Mesendoderm (in vitro differentiated cells): ENCODE results near the gene KRTCAP2.
"Not testable (repeated sequence)": the region's sequence is repeated elsewhere in the genome, so short reads cannot be mapped to it uniquely, and the experiment has no call there.

Source experiments
- DNase-seq: peaks from one replicate; pipeline ENCODE4 v3.0.0; 2013
- H2AK5ac ChIP-seq: 2 replicates; pipeline ENCODE4 v1.6.1; 2013; ENCODE audit warnings: low read length, inconsistent platforms
- H2BK120ac ChIP-seq: 2 replicates; pipeline ENCODE4 v1.6.1; 2013; ENCODE audit warnings: low read depth, mild to moderate bottlenecking, low read length, moderate library complexity, mixed read lengths
- H2BK15ac ChIP-seq: replicated peaks from 2 replicates; pipeline ENCODE4 v1.6.1; 2013; ENCODE audit warnings: low read depth, mild to moderate bottlenecking, moderate library complexity
- H2BK5ac ChIP-seq: 2 replicates; pipeline ENCODE4 v1.6.1; 2013; ENCODE audit warnings: low read length, inconsistent platforms
- H3K18ac ChIP-seq: 2 replicates; pipeline ENCODE4 v1.6.1; 2013; ENCODE audit warnings: mild to moderate bottlenecking, low read length, mixed read lengths
- H3K23ac ChIP-seq: one replicate; pipeline ENCODE4 v1.6.1; 2013; ENCODE audit warnings: low read length
- H3K27ac ChIP-seq: 2 replicates; pipeline ENCODE4 v1.5.1; 2013; ENCODE audit warnings: low read depth, mild to moderate bottlenecking, inconsistent platforms, low read length, moderate library complexity
- H3K27me3 ChIP-seq: 2 replicates; pipeline ENCODE4 v1.6.1; 2013; ENCODE audit warnings: low read length, control low read depth, mild to moderate bottlenecking, inconsistent platforms; ENCODE audit not compliant: insufficient read depth, poor library complexity
- H3K36me3 ChIP-seq: 2 replicates; pipeline ENCODE4 v1.6.1; 2013; ENCODE audit warnings: low read length, inconsistent platforms; ENCODE audit not compliant: control insufficient read depth, insufficient read depth
- H3K4ac ChIP-seq: one replicate; pipeline ENCODE4 v1.6.1; 2013; ENCODE audit warnings: low read depth, mild to moderate bottlenecking, low read length, moderate library complexity
- H3K4me1 ChIP-seq: 2 replicates; pipeline ENCODE4 v1.6.1; 2013; ENCODE audit warnings: low read depth, low read length, inconsistent platforms; ENCODE audit not compliant: control insufficient read depth
- H3K4me2 ChIP-seq: 2 replicates; pipeline ENCODE4 v1.6.1; 2013; ENCODE audit warnings: low read length
- H3K4me3 ChIP-seq: 2 replicates; pipeline ENCODE4 v1.5.1; 2013; ENCODE audit warnings: mild to moderate bottlenecking, low read length
- H3K56ac ChIP-seq: one replicate; pipeline ENCODE4 v1.6.1; 2013; ENCODE audit warnings: low read length
- H3K79me1 ChIP-seq: 2 replicates; pipeline ENCODE4 v1.6.1; 2013; ENCODE audit warnings: low read length, inconsistent platforms
- H3K79me2 ChIP-seq: 2 replicates; pipeline ENCODE4 v1.6.1; 2013; ENCODE audit warnings: mild to moderate bottlenecking, low read length; ENCODE audit not compliant: control insufficient read depth, insufficient read depth
- H3K9ac ChIP-seq: 2 replicates; pipeline ENCODE4 v1.6.1; 2013; ENCODE audit warnings: low read length, inconsistent platforms
- H4K5ac ChIP-seq: one replicate; pipeline ENCODE4 v1.6.1; 2013; ENCODE audit warnings: low read length
- H4K8ac ChIP-seq: one replicate; pipeline ENCODE4 v1.6.1; 2013; ENCODE audit warnings: low read depth, mild to moderate bottlenecking, control low read depth, low read length, moderate library complexity
- WGBS: extraction: QIAGEN DNeasy Blood & Tissue Kit; methylation state at CpG from one replicate; pipeline ENCODE4 v1.1.7; 2013; ENCODE audit warnings: low lambda C conversion rate, missing lambda C conversion rate; ENCODE audit not compliant: insufficient coverage; ENCODE audit errors: extremely low coverage; 5-methylcytosine and 5-hydroxymethylcytosine counted together

KRTCAP2 gene

GRCh38 chr1:155196893-155197638 is 24.0 kb upstream of the KRTCAP2 start:
- DNase-seq = no peak
- Histone ChIP-seq H3K56ac (peak overlapping the region; percentile 45), H3K79me1 (no peaks in the 10 kb centered on the region), H3K27ac (no peak overlapping the region), H3K27me3 (no peaks in the 10 kb centered on the region), H3K4me3 (no peak overlapping the region), H2AK5ac (no peak overlapping the region), H3K9ac (peak overlapping the region; percentile 4), H4K8ac (no peak overlapping the region), H3K18ac (no peak overlapping the region), H3K79me2 (peaks cover 13% of the 10 kb centered on the region), H3K36me3 (peaks cover 1% of the 10 kb centered on the region), H2BK120ac (no peak overlapping the region), H4K5ac (no peak overlapping the region), H3K4me2 (no peak overlapping the region), H2BK15ac (no peak overlapping the region), H3K23ac (no peak overlapping the region), H3K4ac (no peak overlapping the region), H2BK5ac (no peak overlapping the region), H3K4me1 (peaks cover 5% of the 10 kb centered on the region)
- no CpG with 5 or more reads among the region's 20 CpGs for WGBS

DNA sequence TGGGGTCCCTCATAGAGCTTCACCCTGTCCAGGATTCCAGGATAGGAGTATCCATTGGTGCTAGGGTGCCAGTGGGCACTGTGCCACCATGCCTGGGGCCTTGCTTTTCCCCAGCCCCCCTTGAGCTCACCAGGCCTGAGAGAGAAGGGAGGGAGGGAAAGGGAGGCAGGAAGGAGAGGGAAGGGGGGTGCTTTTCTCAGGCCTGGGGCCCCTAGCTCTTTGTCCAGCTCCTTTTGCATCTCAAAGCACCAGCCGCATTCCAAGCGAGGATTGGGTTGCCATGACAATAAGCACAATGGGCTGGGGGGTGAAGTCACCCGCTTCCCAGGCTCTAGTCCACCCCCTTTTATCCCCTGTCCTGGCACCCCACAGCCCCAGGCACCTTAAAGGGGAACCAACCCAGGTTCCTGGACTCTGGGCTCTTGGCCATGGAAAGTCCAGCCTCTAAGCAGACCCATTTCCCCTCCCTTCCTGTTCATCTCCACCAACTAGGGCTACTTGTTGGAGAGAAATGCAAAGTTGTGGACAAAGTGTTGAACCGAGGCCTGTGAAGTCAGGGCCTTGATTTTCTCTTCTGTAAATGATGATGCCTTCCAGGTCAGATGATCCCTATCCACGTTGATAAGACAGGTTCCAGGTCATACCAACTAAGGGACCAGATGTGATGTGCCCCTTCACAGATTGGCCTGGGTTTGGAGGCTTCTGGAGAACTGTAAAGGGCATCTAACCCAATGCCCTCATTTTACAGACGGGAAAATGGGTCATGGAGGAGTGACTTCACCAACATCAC is 23.2 kb upstream of the KRTCAP2 start:
- H3K79me2 ChIP-seq = peaks cover 13% of the 10 kb centered on the region
- H3K79me1 ChIP-seq = no peaks in the 10 kb centered on the region
- peaks cover 5% of the 10 kb centered on the region for H3K4me1 ChIP-seq
- DNase-seq = peak; percentile 93
- no peak overlapping the region for H2AK5ac ChIP-seq
- no peak overlapping the region for H3K4ac ChIP-seq
- no peak overlapping the region for H4K8ac ChIP-seq
- no peak overlapping the region for H2BK5ac ChIP-seq
- peak overlapping the region; percentile 65 for H3K56ac ChIP-seq
- peak overlapping the region; percentile 57 for H3K4me2 ChIP-seq
- H2BK120ac ChIP-seq = no peak overlapping the region
- no peak overlapping the region for H3K4me3 ChIP-seq
- H3K9ac ChIP-seq = peak overlapping the region; percentile 57
- no peak overlapping the region for H3K18ac ChIP-seq
- H3K36me3 ChIP-seq = peaks cover 1% of the 10 kb centered on the region
- no peak overlapping the region for H2BK15ac ChIP-seq
- WGBS = no CpG with 5 or more reads among the region's 6 CpGs
- peak overlapping the region; percentile 30 for H3K27ac ChIP-seq
- no peaks in the 10 kb centered on the region for H3K27me3 ChIP-seq
- no peak overlapping the region for H4K5ac ChIP-seq
- no peak overlapping the region for H3K23ac ChIP-seq

DNA sequence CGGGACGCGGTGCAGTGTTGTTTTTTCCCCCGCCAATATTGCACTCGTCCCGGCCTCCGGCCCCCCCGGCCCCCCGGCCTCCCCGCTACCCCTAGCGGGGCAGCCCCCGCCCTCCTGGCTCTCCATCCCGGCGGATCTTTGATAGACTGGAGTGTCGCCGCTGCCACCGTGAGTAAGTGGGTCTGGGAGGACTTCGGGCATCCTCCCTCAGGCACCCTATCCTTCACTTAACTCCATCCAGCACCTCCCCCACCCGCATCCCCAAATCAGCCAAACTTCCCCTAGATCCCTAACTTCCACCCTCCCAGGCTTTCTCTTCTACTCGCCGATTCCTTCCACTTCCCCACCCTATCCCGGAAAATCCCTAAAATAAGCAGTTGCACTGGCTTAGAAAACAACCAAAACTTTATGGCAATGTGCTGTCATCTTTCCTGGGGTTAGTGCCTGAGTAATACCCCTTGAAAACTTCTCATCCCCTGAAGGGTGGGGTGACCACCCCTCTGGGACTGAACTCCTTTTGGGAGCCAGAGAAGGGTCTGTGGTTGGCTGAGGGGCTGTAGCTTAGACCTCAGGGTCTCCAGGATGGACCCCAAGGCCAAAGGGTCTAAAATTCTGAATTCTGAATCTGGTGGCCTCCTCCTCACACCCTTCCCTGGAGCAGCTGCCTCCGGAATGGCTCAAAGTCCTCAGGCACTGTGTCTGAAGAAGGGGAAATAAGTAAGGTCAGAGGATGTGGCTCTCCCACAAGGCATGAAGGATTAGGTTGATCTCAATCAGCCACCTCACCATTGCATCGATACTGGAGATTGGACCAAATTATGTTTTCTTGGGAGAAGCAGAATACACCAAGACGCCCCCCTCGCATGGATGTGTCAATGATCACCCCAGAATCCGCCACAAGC is 22.3 kb upstream of the KRTCAP2 start:
- no peak for DNase-seq
- Histone ChIP-seq H3K4me1 (peaks cover 5% of the 10 kb centered on the region), H2BK5ac (no peak overlapping the region), H3K4ac (peak overlapping the region; percentile 42), H4K5ac (no peak overlapping the region), H2AK5ac (no peak overlapping the region), H3K4me3 (peak overlapping the region; percentile 69), H3K79me2 (peaks cover 13% of the 10 kb centered on the region), H3K4me2 (peak overlapping the region; percentile 57), H3K18ac (peak overlapping the region; percentile 57), H3K23ac (no peak overlapping the region), H3K27ac (peak overlapping the region; percentile 30), H3K79me1 (no peaks in the 10 kb centered on the region), H2BK15ac (no peak overlapping the region), H3K9ac (peak overlapping the region; percentile 57), H2BK120ac (no peak overlapping the region), H3K56ac (peak overlapping the region; percentile 65), H4K8ac (no peak overlapping the region), H3K27me3 (no peaks in the 10 kb centered on the region), H3K36me3 (peaks cover 1% of the 10 kb centered on the region)
- no CpG with 5 or more reads among the region's 27 CpGs for WGBS

- H3K4me3 ChIP-seq = peak overlapping the region; percentile 66
- no CpG with 5 or more reads among the region's 16 CpGs for WGBS
Measured at GRCh38 chr1:155193991-155194240, 20.8 kb upstream of the KRTCAP2 start.

GRCh38 chr1:155193275-155193990 is 20.3 kb upstream of the KRTCAP2 start:
- peak overlapping the region; percentile 43 for H4K8ac ChIP-seq
- peak overlapping the region; percentile 61 for H3K18ac ChIP-seq
- peak overlapping the region; percentile 95 for H3K9ac ChIP-seq
- H3K79me2 ChIP-seq = peaks cover 13% of the 10 kb centered on the region
- no peak overlapping the region for H4K5ac ChIP-seq
- no peak overlapping the region for H2BK15ac ChIP-seq
- peak overlapping the region; percentile 88 for H2AK5ac ChIP-seq
- peak overlapping the region; percentile 67 for H3K4me3 ChIP-seq
- H3K27me3 ChIP-seq = no peaks in the 10 kb centered on the region
- H2BK120ac ChIP-seq = no peak overlapping the region
- H3K36me3 ChIP-seq = peaks cover 1% of the 10 kb centered on the region
- peak; percentile 96 for DNase-seq
- H3K4ac ChIP-seq = peak overlapping the region; percentile 46
- no CpG with 5 or more reads among the region's 38 CpGs for WGBS
- peak overlapping the region; percentile 99 for H3K56ac ChIP-seq
- peak overlapping the region; percentile 84 for H2BK5ac ChIP-seq
- H3K79me1 ChIP-seq = no peaks in the 10 kb centered on the region
- H3K4me2 ChIP-seq = peak overlapping the region; percentile 98
- H3K27ac ChIP-seq = peak overlapping the region; percentile 66
- H3K23ac ChIP-seq = peak overlapping the region; percentile 24
- peaks cover 5% of the 10 kb centered on the region for H3K4me1 ChIP-seq

More at GRCh38 chr1:155193991-155194240, 20.8 kb upstream of the KRTCAP2 start:
- Histone ChIP-seq H2BK5ac (peak overlapping the region; percentile 78), H3K4me2 (peak overlapping the region; percentile 91), H2AK5ac (peak overlapping the region; percentile 88), H3K56ac (peak overlapping the region; percentile 99), H3K79me2 (peaks cover 13% of the 10 kb centered on the region), H3K9ac (peak overlapping the region; percentile 95), H3K27ac (peak overlapping the region; percentile 69)
- not testable (repeated sequence) for H3K4me1 ChIP-seq, H2BK15ac ChIP-seq, H3K36me3 ChIP-seq, H3K27me3 ChIP-seq, H2BK120ac ChIP-seq, H3K18ac ChIP-seq, H4K8ac ChIP-seq, H3K4ac ChIP-seq, H4K5ac ChIP-seq, H3K79me1 ChIP-seq, H3K23ac ChIP-seq, DNase-seq
